ENCODE results near the gene ZBTB17. TPM values are rescaled to one million over a fixed set of nuclear protein-coding genes. Genes with fewer than 3 reads are reported as not detected.
"Not testable (repeated sequence)": the region's sequence is repeated elsewhere in the genome, so short reads cannot be mapped to it uniquely, and the experiment has no call there.

The ZBTB17 gene
- polyA plus RNA-seq, 3 donors from 2014 or later: 6.1 to 21.4 (median 7.0) TPM

GRCh38 chr1:15913607-15914006 lies 62.3 kb downstream of the ZBTB17 start:
- Mint-ChIP-seq H3K4me1 (peaks cover 17 to 37% of the 10 kb centered on the region in 2 donors), H3K27ac (peak overlapping the region in 1 of 6 donors; percentile 16), H3K36me3 (peaks cover 9 to 15% (median 13%) of the 10 kb centered on the region in 3 donors)
- not testable (repeated sequence) for DNase-seq; H3K27me3 Mint-ChIP-seq (ENCODE audit: low read depth in 3 of 3); H3K4me3 Mint-ChIP-seq; H3K9me3 Mint-ChIP-seq

GRCh38 chr1:15911927-15912326 lies 64.0 kb downstream of the ZBTB17 start:
- H3K27me3 Mint-ChIP-seq (ENCODE audit: low read depth in 3 of 3): peaks cover 0 to under 1% (median 0%) of the 10 kb centered on the region in 3 donors
- peaks cover 9 to 15% (median 13%) of the 10 kb centered on the region in 3 donors for H3K36me3 Mint-ChIP-seq
- no peak for DNase-seq
- no peak overlapping the region for H3K27ac Mint-ChIP-seq
- peaks cover 12 to 27% of the 10 kb centered on the region in 2 donors for H3K4me1 Mint-ChIP-seq
- no peaks in the 10 kb centered on the region for H3K9me3 Mint-ChIP-seq
- no peak overlapping the region for H3K4me3 Mint-ChIP-seq

- Mint-ChIP-seq H3K4me1 (peaks cover 4 to 20% of the 10 kb centered on the region in 2 donors), H3K27ac (peak overlapping the region in 2 of 6 donors; percentile 6 to 57), H3K4me3 (no peak overlapping the region), H3K27me3 (ENCODE audit: low read depth in 3 of 3) (no peaks in the 10 kb centered on the region), H3K9me3 (no peaks in the 10 kb centered on the region), H3K36me3 (peaks cover 9 to 15% (median 13%) of the 10 kb centered on the region in 3 donors)
- DNase-seq: no peak
Observed at GRCh38 chr1:15911141-15911540, 64.8 kb downstream of the ZBTB17 start.

GRCh38 chr1:15908597-15908996 lies 67.3 kb downstream of the ZBTB17 start:
- Mint-ChIP-seq H3K4me3 (no peak overlapping the region), H3K4me1 (peaks cover under 1 to 10% of the 10 kb centered on the region in 2 donors), H3K27ac (no peak overlapping the region), H3K36me3 (peaks cover 9 to 15% (median 13%) of the 10 kb centered on the region in 3 donors), H3K9me3 (no peaks in the 10 kb centered on the region), H3K27me3 (ENCODE audit: low read depth in 3 of 3) (no peaks in the 10 kb centered on the region)
- no peak for DNase-seq

- peaks cover 0 to 4% (median 0%) of the 10 kb centered on the region in 3 donors for H3K27me3 Mint-ChIP-seq (ENCODE audit: low read depth in 3 of 3)
- no peak for DNase-seq
- H3K4me1 Mint-ChIP-seq: peaks cover 32 to 54% of the 10 kb centered on the region in 2 donors
- H3K27ac Mint-ChIP-seq: peak overlapping the region in 2 of 6 donors; percentile 12 to 35
- no peak overlapping the region for H3K4me3 Mint-ChIP-seq
- peaks cover 0 to 5% (median 0%) of the 10 kb centered on the region in 3 donors for H3K36me3 Mint-ChIP-seq
- H3K9me3 Mint-ChIP-seq: no peaks in the 10 kb centered on the region
Observed at GRCh38 chr1:15902882-15903281, 73.0 kb downstream of the ZBTB17 start.

- Mint-ChIP-seq H3K27ac (peak overlapping the region in 5 of 6 donors; percentile 34 to 74 (median 68)), H3K9me3 (no peaks in the 10 kb centered on the region), H3K27me3 (ENCODE audit: low read depth in 3 of 3) (peaks cover 0 to 4% (median 0%) of the 10 kb centered on the region in 3 donors), H3K4me1 (peaks cover 39 to 47% of the 10 kb centered on the region in 2 donors), H3K36me3 (peaks cover 0 to 5% (median 0%) of the 10 kb centered on the region in 3 donors), H3K4me3 (peak overlapping the region in 1 of 5 donors; percentile 25)
- no peak for DNase-seq
Observed at GRCh38 chr1:15900662-15901279, 75.1 kb downstream of the ZBTB17 start.

DNA sequence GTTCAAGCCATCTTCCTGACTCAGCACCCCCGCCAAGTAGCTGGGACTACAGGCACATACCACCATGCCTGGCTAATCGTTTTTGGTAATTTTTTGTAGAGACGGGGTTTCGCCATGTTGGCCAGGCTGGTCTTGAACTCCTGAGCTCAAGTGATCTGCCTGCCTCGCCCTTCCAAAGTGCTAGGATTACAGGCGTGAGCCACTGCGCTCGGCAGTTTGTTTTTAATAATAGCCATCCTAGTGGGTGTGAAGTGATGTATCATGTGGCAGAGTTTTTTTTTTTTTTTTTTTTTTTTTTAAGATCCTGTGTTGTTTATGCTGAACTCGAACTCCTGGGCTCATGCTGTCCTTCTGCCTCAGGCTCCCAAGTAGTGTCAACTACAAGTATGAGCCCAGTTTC lies 76.6 kb downstream of the ZBTB17 start:
- no peak for DNase-seq
- Mint-ChIP-seq H3K9me3 (no peaks in the 10 kb centered on the region), H3K27ac (peak overlapping the region in 4 of 6 donors; percentile 32 to 77 (median 69)), H3K27me3 (ENCODE audit: low read depth in 3 of 3) (peaks cover 0 to 4% (median 0%) of the 10 kb centered on the region in 3 donors), H3K36me3 (peaks cover 0 to 5% (median 0%) of the 10 kb centered on the region in 3 donors), H3K4me1 (peaks cover 42 to 55% of the 10 kb centered on the region in 2 donors), H3K4me3 (peak overlapping the region in 2 of 5 donors; percentile 18 to 54)

GRCh38 chr1:15896841-15897610 lies 78.9 kb downstream of the ZBTB17 start:
- Mint-ChIP-seq H3K4me1 (peaks cover 48 to 65% of the 10 kb centered on the region in 2 donors), H3K27ac (peak overlapping the region in 1 of 6 donors; percentile 45)
- H3K36me3 Mint-ChIP-seq; H3K9me3 Mint-ChIP-seq; H3K4me3 Mint-ChIP-seq; H3K27me3 Mint-ChIP-seq (ENCODE audit: low read depth in 3 of 3); DNase-seq: not testable (repeated sequence)

- H3K36me3 Mint-ChIP-seq: peaks cover 0 to 5% (median 4%) of the 10 kb centered on the region in 3 donors
- peak overlapping the region in 3 of 6 donors; percentile 15 to 38 (median 21) for H3K27ac Mint-ChIP-seq
- no peak for DNase-seq
- no peaks in the 10 kb centered on the region for H3K27me3 Mint-ChIP-seq (ENCODE audit: low read depth in 3 of 3)
- H3K4me3 Mint-ChIP-seq: no peak overlapping the region
- no peaks in the 10 kb centered on the region for H3K9me3 Mint-ChIP-seq
- H3K4me1 Mint-ChIP-seq: peaks cover 36 to 57% of the 10 kb centered on the region in 2 donors
Observed at GRCh38 chr1:15895233-15895632, 80.7 kb downstream of the ZBTB17 start.

DNA sequence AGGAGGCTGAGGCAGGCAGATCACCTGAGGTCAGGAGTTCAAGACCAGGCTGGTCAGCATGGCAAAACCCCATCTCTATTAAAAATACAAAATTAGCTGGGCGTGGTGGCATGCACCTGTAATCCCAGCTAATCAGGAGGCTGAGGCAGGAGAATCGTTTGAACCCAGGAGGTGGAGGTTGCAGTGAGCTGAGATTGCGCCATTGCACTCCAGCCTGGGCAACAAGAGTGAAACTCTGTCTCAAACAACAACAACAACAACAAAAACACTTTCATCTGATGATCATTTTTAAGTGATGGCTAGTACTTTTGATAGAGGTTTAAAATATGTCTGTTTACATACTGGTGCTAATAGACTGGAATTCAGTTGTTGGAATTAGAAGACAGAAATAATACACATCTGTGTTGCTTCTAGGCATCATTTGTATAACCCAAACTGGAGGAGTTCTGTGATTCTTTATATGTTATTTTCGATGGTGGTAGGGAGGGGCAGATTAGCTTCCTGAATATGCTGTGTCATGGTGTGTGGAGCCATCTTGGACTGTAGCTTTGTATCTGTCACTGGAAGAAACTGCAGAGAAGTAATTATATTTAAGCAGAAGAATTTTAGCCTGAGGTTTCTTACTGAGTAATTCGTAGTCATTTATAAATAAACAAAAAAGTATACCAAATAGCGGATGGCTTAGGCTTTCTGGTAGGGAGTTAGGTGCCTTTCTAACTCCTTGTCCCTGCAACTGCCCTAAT lies 82.9 kb downstream of the ZBTB17 start:
- peaks cover 29 to 56% of the 10 kb centered on the region in 2 donors for H3K4me1 Mint-ChIP-seq
- peak overlapping the region in 5 of 6 donors; percentile 14 to 79 (median 70) for H3K27ac Mint-ChIP-seq
- H3K4me3 Mint-ChIP-seq: peak overlapping the region in 1 of 5 donors; percentile 38
- not testable (repeated sequence) for DNase-seq; H3K9me3 Mint-ChIP-seq; H3K27me3 Mint-ChIP-seq (ENCODE audit: low read depth in 3 of 3); H3K36me3 Mint-ChIP-seq

Other genes starting within 250 kb of the ZBTB17 start
- not detected for gene SLC25A34, start 239.8 kb downstream of the ZBTB17 start, polyA plus RNA-seq
- gene TMEM82, start 233.6 kb downstream of the ZBTB17 start, polyA plus RNA-seq: not detected
- not detected for gene FBLIM1, start 217.3 kb downstream of the ZBTB17 start, polyA plus RNA-seq
- 1 to 10 TPM in 1 of 3 donors, under 1 TPM in 1, not detected in 1; 0.90 to 1.3 TPM for gene UQCRHL, start 168.5 kb downstream of the ZBTB17 start, polyA plus RNA-seq
- gene SPEN, start 128.4 kb downstream of the ZBTB17 start, polyA plus RNA-seq: 10 to 100 TPM in 1 of 3 donors, 1 to 10 TPM in 2; 1.2 to 46.0 (median 6.0) TPM
- gene SRARP, start 28.1 kb upstream of the ZBTB17 start, polyA plus RNA-seq: not detected
- gene HSPB7, start 41.9 kb upstream of the ZBTB17 start, polyA plus RNA-seq: not detected
- not detected for gene CLCNKA, start 45.9 kb upstream of the ZBTB17 start, polyA plus RNA-seq
- not detected for gene CLCNKB, start 67.7 kb upstream of the ZBTB17 start, polyA plus RNA-seq
- gene FAM131C, start 97.5 kb upstream of the ZBTB17 start, polyA plus RNA-seq: not detected
- gene EPHA2, start 180.0 kb upstream of the ZBTB17 start, polyA plus RNA-seq: not detected
- gene ARHGEF19, start 236.6 kb upstream of the ZBTB17 start, polyA plus RNA-seq: 10 to 100 TPM in 2 of 3 donors, 1 to 10 TPM in 1; 6.1 to 14.3 (median 14.0) TPM